SJCRH30 (cell line): ENCODE data around the gene MAD2L1. TPM values are rescaled to one million over a fixed set of nuclear protein-coding genes. Genes with fewer than 3 reads are reported as not detected.
"Not testable (repeated sequence)": the region's sequence is repeated elsewhere in the genome, so short reads cannot be mapped to it uniquely, and the experiment has no call there.

Experiments
- DNase-seq, 2 experiments: peaks; one replicate each; pipeline ENCODE4 v3.0.0-alpha.2; 2015 to 2020
- H3K27ac ChIP-seq: fragments of 250-450 bp; sonication (Bioruptor Pico); 2 replicates; pipeline ENCODE4 v1.5.1; 2020; ENCODE audit warnings: mild to moderate bottlenecking, moderate library complexity
- H3K27me3 ChIP-seq: fragments of 250-450 bp; sonication (Bioruptor Pico); 2 replicates; pipeline ENCODE4 v1.5.1; 2020; ENCODE audit warnings: mild to moderate bottlenecking, moderate library complexity
- H3K36me3 ChIP-seq: fragments of 250-450 bp; sonication (Bioruptor Pico); 2 replicates; pipeline ENCODE4 v1.5.1; 2020; ENCODE audit warnings: mild to moderate bottlenecking, moderate library complexity
- H3K4me1 ChIP-seq: fragments of 250-450 bp; sonication (Bioruptor Pico); 2 replicates; pipeline ENCODE4 v1.5.1; 2020; ENCODE audit warnings: mild to moderate bottlenecking, moderate library complexity
- H3K4me3 ChIP-seq: fragments of 250-450 bp; sonication (Bioruptor Pico); 2 replicates; pipeline ENCODE4 v1.5.1; 2020; ENCODE audit warnings: mild to moderate bottlenecking, moderate library complexity
- H3K9me3 ChIP-seq: fragments of 250-450 bp; sonication (Bioruptor Pico); replicated peaks from 2 replicates; pipeline ENCODE4 v1.5.1; 2020; ENCODE audit warnings: mild to moderate bottlenecking, moderate library complexity
- total RNA-seq: library from RNA; depleted of rRNA; stranded (reverse); fragments of >200 nt; shearing (Covaris generic); gene quantifications from 2 replicates; pipeline ENCODE4 v1.2.3, GENCODE V29; 2014

Gene MAD2L1
- total RNA-seq, 1 experiment from 2014 or later: 223 TPM

DNA sequence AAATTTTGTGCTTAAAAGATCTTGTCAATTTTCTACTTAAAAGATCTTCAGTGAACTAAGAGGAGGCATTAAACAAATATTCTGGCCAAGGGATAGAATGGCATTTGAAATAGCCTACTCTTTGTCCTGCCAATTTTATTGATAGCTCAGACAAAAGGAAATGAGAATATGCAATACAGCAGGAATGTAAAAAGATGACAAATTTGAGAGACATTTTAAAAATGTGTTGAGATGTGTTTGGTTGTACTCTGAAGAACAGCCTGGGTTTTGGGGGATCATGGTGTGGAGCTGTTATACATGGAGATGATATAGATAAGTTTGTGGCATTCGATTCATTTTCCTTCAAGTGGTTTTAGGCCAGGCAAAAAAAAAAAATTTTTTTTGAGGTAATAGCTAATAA is 11.6 kb upstream of the MAD2L1 start:
- peaks cover 42% of the 10 kb centered on the region for H3K4me1 ChIP-seq
- H3K27ac ChIP-seq: no peak overlapping the region
- H3K9me3 ChIP-seq: no peaks in the 10 kb centered on the region
- H3K36me3 ChIP-seq: no peaks in the 10 kb centered on the region
- H3K4me3 ChIP-seq: no peak overlapping the region
- DNase-seq: no peak
- H3K27me3 ChIP-seq: no peaks in the 10 kb centered on the region

DNA sequence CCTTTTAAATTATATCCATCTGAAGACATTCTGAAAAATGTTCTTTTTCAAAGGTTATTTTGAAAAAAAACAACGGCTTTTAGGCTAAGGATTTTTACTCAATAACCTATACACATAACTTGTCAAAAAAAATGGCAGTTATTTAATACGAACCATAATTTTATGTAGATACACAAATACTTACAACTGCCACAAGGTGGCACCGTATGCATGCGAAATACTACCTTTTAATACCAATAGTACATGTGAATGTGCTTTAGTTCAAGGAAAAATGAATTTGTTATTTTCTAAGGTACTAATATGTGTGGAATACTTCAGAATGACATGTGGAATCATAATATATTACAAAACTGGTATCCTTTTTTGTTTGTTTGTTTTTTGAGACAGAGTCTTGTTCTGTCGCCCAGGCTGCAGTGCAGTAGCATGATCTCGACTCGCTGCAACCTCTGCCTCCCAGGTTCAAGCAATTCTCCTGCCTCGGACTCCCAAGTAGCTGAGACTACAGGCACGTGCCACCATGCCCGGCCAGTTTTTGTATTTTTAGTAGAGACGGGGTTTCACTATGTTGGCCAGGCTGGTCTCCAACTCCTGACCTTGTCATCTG is 4.6 kb upstream of the MAD2L1 start:
- Histone ChIP-seq H3K9me3 (no peaks in the 10 kb centered on the region), H3K4me1 (peaks cover 26% of the 10 kb centered on the region), H3K4me3 (no peak overlapping the region), H3K27me3 (no peaks in the 10 kb centered on the region), H3K36me3 (no peaks in the 10 kb centered on the region), H3K27ac (no peak overlapping the region)
- peak; percentile 68 to 91 for DNase-seq

DNA sequence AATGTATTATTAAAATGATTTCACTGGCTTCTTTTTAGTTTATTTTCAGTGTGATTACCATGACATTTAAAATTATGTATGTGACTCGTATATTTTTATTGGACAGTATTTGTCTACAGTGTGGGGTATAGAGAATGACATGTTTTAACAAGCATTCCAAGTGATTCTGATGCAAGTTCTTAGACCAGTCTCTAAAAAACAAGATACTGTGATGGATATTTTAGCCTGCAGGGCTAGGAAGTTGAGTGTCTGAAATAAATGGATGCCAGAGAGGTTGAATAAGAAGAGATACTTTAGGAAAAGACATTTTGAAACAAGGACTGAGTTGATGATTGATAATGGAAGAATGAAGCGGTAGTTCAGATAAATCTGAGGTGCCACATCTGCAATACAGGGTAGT is 3.5 kb upstream of the MAD2L1 start:
- H3K27me3 ChIP-seq: no peaks in the 10 kb centered on the region
- no peak for DNase-seq
- no peaks in the 10 kb centered on the region for H3K9me3 ChIP-seq
- H3K36me3 ChIP-seq: peaks cover 4% of the 10 kb centered on the region
- H3K27ac ChIP-seq: no peak overlapping the region
- no peak overlapping the region for H3K4me3 ChIP-seq
- peaks cover 26% of the 10 kb centered on the region for H3K4me1 ChIP-seq

DNA sequence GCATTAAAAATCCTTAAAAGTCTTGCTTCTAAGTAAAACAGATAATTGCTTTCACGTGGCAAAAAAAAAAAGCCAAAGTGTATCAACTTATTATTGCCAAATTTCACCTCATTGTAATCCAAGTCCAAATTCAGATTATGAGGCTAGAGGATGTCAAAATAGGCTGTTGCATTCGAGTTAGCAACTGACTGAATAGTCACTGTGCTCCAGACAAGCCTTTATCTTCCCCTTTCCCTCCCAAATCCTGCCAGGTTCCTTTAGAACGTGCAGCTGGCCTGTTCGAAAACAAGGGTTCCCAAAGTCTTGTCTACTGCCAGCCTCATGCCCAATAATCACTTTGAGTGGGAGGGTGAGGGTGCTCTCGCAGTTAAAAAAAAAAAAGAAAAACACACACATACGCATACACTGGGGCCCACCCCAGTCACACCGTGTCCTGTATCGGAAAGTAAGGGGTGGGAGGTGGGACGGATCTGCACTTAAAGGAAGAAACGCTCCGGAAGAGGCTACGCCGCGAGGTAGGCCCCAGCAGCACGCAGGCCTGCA is 603 bp downstream of the MAD2L1 start:
- Histone ChIP-seq H3K9me3 (no peaks in the 10 kb centered on the region), H3K27ac (peak overlapping the region; percentile 88)
- no peak for DNase-seq

DNA sequence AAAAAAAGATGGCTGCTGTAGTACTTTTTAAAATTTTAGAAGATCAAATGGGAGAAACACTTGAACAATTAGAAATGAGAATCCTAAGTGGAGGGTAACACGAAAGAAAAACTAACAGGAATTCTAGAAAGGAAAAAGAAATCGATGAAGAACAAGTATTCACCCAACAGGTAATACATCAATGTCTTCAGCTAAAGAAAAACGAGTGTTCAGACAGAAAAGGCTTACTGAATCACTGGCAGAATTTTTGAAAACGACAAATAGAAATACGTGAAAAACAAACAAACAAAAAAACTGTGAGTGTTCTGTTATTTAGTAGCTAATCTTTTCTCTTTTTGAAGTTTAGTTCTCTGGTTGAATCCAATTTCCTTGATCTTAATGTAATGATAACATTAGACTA is 1.8 kb downstream of the MAD2L1 start:
- H3K9me3 ChIP-seq: no peaks in the 10 kb centered on the region
- H3K27ac ChIP-seq: no peak overlapping the region
- peak overlapping the region; percentile 72 for H3K4me3 ChIP-seq

More for the DNA sequence above, 603 bp downstream of the MAD2L1 start:
- H3K4me3 ChIP-seq: peak overlapping the region; percentile 72
- H3K4me1 ChIP-seq: peaks cover 13% of the 10 kb centered on the region; the same call in 1 of the 2 replicates
- no peaks in the 10 kb centered on the region for H3K27me3 ChIP-seq
- H3K36me3 ChIP-seq: peaks cover 42% of the 10 kb centered on the region

DNA sequence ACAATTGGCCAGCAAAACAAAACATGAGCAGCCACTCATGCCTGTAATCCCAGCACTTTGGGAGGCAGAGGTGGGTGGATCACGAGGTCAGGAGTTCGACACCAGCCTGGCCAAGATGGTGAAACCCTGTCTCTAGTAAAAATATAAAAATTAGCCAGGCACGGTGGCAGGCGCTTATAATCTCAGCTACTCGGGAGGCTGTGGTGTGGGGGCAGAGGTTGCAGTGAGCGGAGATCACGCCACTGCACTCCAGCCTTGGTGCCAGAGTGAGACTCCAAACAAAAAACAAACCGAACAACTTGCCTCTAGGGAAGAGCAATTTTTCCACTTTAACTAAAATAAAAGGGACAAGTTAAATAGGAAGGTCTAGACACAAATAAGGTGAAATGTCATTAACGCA is 2.9 kb downstream of the MAD2L1 start:
- H3K36me3 ChIP-seq: peaks cover 63% of the 10 kb centered on the region
- H3K27ac ChIP-seq, H3K4me1 ChIP-seq, DNase-seq, H3K9me3 ChIP-seq, H3K27me3 ChIP-seq, H3K4me3 ChIP-seq: not testable (repeated sequence)

More for the DNA sequence above, 1.8 kb downstream of the MAD2L1 start:
- Histone ChIP-seq H3K27me3 (no peaks in the 10 kb centered on the region), H3K36me3 (peaks cover 53% of the 10 kb centered on the region), H3K4me1 (peaks cover 13% of the 10 kb centered on the region; the same call in 1 of the 2 replicates)
- no peak for DNase-seq

DNA sequence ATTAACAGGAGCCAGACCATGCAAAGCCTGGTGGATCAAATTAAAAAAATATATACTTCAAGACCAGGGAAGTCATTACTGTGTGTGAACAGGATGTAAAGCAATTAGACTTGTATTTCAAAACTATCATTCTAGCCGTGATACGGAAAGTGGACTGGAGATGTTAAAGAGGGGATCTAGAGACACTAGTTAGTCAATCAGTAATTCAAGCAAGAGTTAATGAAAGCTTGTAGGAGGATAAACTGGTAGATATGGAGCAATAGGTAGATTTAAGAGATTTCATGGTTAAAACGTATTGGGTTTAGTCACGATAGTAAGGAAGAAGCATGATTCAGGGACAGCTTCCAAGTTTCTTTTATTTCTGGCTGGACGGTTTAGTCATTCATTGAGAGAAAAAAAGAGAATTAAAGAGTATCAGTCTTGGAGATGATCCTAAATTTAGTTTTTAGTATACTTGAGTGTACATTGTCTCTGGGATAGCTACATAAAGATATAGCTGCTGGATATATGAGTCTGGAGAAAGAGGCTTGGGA is 3.9 kb downstream of the MAD2L1 start:
- Histone ChIP-seq H3K36me3 (peaks cover 73% of the 10 kb centered on the region), H3K9me3 (no peaks in the 10 kb centered on the region), H3K27me3 (no peaks in the 10 kb centered on the region), H3K4me1 (no peaks in the 10 kb centered on the region), H3K4me3 (no peak overlapping the region), H3K27ac (no peak overlapping the region)
- DNase-seq: no peak

DNA sequence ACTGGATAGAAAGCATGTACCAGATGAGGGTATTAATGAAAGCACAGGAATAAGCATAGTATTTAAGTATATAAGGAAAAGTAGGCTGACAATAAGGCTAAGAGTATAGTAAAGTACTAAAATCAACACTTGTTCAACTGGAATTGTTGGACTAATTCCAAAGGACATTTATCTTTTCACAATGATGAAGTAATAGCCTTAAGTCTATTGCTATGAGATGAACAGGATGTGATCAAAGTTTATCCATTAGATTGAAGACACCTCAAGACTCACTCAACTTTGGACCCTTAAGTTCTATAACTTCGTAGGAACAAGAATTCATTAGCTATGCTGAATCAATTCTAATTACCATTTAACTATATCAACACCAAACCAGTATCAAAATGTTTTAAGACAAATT is 7.6 kb downstream of the MAD2L1 start:
- no peaks in the 10 kb centered on the region for H3K4me1 ChIP-seq
- no peak overlapping the region for H3K27ac ChIP-seq
- peaks cover 69% of the 10 kb centered on the region for H3K36me3 ChIP-seq
- no peak overlapping the region for H3K4me3 ChIP-seq
- H3K27me3 ChIP-seq: no peaks in the 10 kb centered on the region
- DNase-seq: no peak
- H3K9me3 ChIP-seq: no peaks in the 10 kb centered on the region

DNA sequence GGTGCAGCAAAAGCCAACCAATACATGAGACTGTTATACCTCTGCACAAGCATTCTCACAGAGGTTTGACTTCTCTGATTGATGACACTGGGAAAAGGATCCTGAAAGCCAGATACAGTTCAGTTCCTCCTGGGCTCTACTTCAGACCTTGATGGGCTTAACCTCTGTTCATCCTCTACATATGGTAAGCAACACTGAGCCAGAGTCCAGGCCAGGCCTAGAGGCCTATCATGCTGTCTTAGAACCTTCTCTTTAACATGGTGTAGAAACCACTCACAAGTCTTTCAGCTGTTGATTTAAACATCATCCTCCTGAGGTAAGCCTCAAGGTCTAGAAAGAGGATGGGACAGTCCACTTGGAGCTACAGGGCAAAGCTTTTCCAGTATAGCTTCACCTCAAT is 9.2 kb downstream of the MAD2L1 start:
- H3K4me3 ChIP-seq: no peak overlapping the region
- H3K36me3 ChIP-seq: peaks cover 53% of the 10 kb centered on the region
- DNase-seq: no peak
- no peaks in the 10 kb centered on the region for H3K9me3 ChIP-seq
- H3K27me3 ChIP-seq: no peaks in the 10 kb centered on the region
- H3K4me1 ChIP-seq: no peaks in the 10 kb centered on the region
- no peak overlapping the region for H3K27ac ChIP-seq

DNA sequence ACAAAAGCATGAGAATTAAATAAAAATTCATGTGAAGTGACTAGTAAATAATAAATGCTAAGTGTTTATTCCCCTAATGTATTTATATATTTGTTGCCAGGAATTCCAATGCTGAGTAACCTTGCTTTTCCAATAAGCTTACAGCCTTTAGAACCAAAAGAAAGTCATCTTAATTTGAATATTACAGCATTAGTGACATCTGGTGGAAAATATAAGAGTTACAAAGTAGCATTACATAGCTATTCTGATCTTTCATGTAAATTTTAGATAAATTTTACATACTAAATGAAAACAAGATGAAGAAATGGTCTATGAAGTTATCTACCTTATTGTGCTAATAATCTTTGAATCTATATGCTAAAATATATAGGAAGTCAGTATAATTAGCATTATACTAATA is 10.4 kb downstream of the MAD2L1 start:
- Histone ChIP-seq H3K4me3 (no peak overlapping the region), H3K36me3 (peaks cover 43% of the 10 kb centered on the region), H3K9me3 (no peaks in the 10 kb centered on the region), H3K27ac (no peak overlapping the region), H3K4me1 (no peaks in the 10 kb centered on the region), H3K27me3 (no peaks in the 10 kb centered on the region)
- no peak for DNase-seq

DNA sequence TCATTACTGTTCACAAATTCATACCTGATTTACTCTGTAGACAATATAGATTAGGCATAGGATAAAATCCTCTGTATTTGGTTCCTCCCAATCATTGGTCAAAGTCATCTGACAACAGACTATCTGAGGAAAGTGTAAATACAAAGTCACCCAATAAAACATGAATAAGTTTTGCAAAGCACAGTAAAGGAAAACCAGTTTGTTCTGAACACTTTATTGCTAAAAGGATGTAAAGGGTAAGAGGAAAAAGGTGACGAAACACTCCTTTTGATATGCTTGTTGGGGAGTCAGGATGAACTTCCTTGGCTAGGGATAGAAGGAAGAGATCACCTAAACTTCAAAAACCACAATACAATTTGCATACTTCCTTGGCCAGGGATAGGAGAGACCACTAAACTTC is 10.9 kb downstream of the MAD2L1 start:
- H3K27ac ChIP-seq: no peak overlapping the region
- H3K9me3 ChIP-seq: no peaks in the 10 kb centered on the region
- H3K4me1 ChIP-seq: no peaks in the 10 kb centered on the region
- peaks cover 39% of the 10 kb centered on the region for H3K36me3 ChIP-seq
- H3K27me3 ChIP-seq: no peaks in the 10 kb centered on the region
- no peak for DNase-seq
- H3K4me3 ChIP-seq: no peak overlapping the region

DNA sequence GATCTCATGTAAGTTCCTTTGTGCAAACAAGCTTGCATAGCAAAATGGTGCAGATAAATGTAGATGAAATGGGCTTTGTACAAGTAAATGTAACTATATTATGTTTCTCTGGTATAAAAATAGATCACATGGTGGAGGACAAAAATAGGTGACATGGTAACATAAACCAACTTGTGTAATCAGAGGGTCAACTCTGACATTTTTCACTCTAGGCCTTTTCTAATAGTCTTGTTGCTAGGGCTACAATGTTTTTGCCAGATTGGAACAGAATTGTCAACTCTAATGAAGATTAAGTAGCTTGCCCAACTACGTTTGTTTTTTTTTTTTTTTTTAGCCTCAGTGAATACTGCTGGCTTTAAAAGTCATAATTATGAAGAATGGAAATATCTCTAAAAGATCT is 11.5 kb downstream of the MAD2L1 start:
- Histone ChIP-seq H3K27me3 (no peaks in the 10 kb centered on the region), H3K27ac (no peak overlapping the region), H3K9me3 (no peaks in the 10 kb centered on the region), H3K4me3 (no peak overlapping the region), H3K36me3 (peaks cover 32% of the 10 kb centered on the region), H3K4me1 (no peaks in the 10 kb centered on the region)
- no peak for DNase-seq

DNA sequence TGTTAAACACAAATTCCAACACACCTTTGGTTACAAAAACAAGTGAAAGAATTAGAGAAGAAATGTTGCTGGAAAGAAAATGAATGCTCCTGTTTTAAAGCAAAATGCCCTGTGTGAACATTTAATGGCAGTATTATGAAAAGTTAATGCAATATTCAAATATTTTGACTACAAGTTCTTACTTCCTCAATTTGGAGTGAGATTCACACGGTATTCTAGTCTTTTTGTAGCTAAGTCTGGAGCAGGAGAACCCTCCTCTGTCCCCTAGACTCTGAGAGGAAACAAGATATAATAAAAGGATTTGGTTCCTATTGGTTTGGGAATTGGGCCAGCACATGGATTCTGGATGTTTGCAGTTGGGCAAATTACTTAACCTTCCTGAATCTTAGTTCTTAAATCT is 12.7 kb downstream of the MAD2L1 start:
- no peak overlapping the region for H3K4me3 ChIP-seq
- DNase-seq: no peak
- no peaks in the 10 kb centered on the region for H3K4me1 ChIP-seq
- H3K9me3 ChIP-seq: no peaks in the 10 kb centered on the region
- H3K27ac ChIP-seq: no peak overlapping the region
- H3K27me3 ChIP-seq: no peaks in the 10 kb centered on the region
- H3K36me3 ChIP-seq: peaks cover 22% of the 10 kb centered on the region

DNA sequence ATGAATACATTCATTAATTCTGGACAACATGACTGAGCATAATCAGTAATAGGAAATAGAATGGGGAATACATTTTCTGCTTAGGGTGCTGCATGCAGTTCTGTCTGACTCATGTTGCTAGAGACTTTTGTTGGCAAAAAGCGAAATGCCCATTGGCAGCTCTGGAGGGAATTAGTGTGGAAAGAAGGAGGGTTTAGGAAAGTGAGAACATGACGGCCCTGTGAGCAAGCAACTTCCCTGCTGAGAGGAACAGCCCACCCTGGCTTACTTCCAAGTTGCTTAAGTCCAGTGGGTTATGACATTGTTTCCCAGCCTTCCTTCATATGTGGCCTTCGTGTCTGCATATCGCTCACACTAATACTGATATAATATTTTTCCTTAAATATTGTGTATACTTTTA is 13.8 kb downstream of the MAD2L1 start:
- Histone ChIP-seq H3K36me3 (peaks cover 12% of the 10 kb centered on the region), H3K27me3 (no peaks in the 10 kb centered on the region), H3K9me3 (no peaks in the 10 kb centered on the region), H3K4me1 (no peaks in the 10 kb centered on the region), H3K27ac (no peak overlapping the region), H3K4me3 (no peak overlapping the region)
- DNase-seq: peak; percentile 53 to 69

DNA sequence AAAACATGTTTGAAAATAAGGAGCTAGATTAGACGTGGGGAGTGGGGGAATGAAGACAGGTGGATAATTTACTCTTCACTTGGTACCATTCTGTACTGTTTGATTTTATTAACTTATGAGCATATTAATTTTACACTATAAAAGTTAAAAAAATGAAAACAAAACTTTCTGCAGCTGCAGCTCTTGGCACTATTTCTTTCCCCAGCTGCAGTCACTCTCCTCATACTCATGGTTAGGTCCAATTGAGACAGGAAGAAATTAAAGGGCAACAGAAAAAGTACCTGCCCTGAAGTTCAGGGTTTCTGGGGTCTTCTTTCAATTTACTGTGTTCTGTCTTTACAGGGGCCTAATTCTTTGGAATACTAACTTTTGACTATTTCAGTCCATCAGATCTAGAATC is 15.4 kb downstream of the MAD2L1 start:
- H3K27me3 ChIP-seq: no peaks in the 10 kb centered on the region
- H3K36me3 ChIP-seq: peaks cover 8% of the 10 kb centered on the region; the same call in 1 of the 2 replicates
- H3K9me3 ChIP-seq: no peaks in the 10 kb centered on the region
- H3K4me1 ChIP-seq: no peaks in the 10 kb centered on the region
- DNase-seq: no peak
- no peak overlapping the region for H3K27ac ChIP-seq
- no peak overlapping the region for H3K4me3 ChIP-seq
